Dendritic cell treated with granulocyte-macrophage colony-stimulating factor and Interleukin-4, amounts not matched to agents 40 ng/mL and 50 ng/mL, for 4 days (primary cell): ENCODE measurements around the gene FRMD5.
A peak's percentile ranks its signal among the peaks of the same experiment; 100 is the strongest.

Source experiments
- H3K27ac Mint-ChIP-seq: one replicate; pipeline ENCODE4 v1.8.0; 2022; ENCODE audit warnings: mild to moderate bottlenecking, mixed read lengths
- H3K27me3 Mint-ChIP-seq: one replicate; pipeline ENCODE4 v1.8.0; 2022; ENCODE audit warnings: mild to moderate bottlenecking, mixed read lengths
- H3K36me3 Mint-ChIP-seq: one replicate; pipeline ENCODE4 v1.8.0; 2022; ENCODE audit warnings: low read depth, mixed read lengths
- H3K4me1 Mint-ChIP-seq: one replicate; pipeline ENCODE4 v1.8.0; 2022; ENCODE audit warnings: low read depth, mixed read lengths
- H3K4me3 Mint-ChIP-seq: one replicate; pipeline ENCODE4 v1.8.0; 2022; ENCODE audit warnings: mild to moderate bottlenecking, moderate library complexity, mixed read lengths
- H3K9me3 Mint-ChIP-seq: one replicate; pipeline ENCODE4 v1.8.0; 2022; ENCODE audit warnings: mixed read lengths
- intact Hi-C: fragments of 100-400 bp; cut with micrococcal nuclease; formaldehyde crosslinking; loops from one replicate; pipeline ENCODE4 v1.15.0; 2022

The FRMD5 gene

GRCh38 chr15:44194323-44195150, 534 bp downstream of the FRMD5 start:
- Mint-ChIP-seq H3K9me3 (no peaks in the 10 kb centered on the region), H3K4me1 (peaks cover 19% of the 10 kb centered on the region), H3K4me3 (peak overlapping the region; percentile 83), H3K27me3 (peaks cover 72% of the 10 kb centered on the region), H3K36me3 (no peaks in the 10 kb centered on the region), H3K27ac (no peak overlapping the region)
- intact Hi-C loops, result no loop called here

GRCh38 chr15:44193651-44194322, 1.3 kb downstream of the FRMD5 start:
- Mint-ChIP-seq H3K27ac (no peak overlapping the region), H3K27me3 (peaks cover 75% of the 10 kb centered on the region)
- intact Hi-C loops, result no loop called here

GRCh38 chr15:44188795-44189194, 6.3 kb downstream of the FRMD5 start:
- H3K36me3 Mint-ChIP-seq, result no peaks in the 10 kb centered on the region
- peaks cover 38% of the 10 kb centered on the region for H3K27me3 Mint-ChIP-seq
- peaks cover 3% of the 10 kb centered on the region for H3K4me1 Mint-ChIP-seq
- H3K4me3 Mint-ChIP-seq, result no peak overlapping the region
- intact Hi-C loops, result no loop called here
- H3K9me3 Mint-ChIP-seq, result no peaks in the 10 kb centered on the region
- no peak overlapping the region for H3K27ac Mint-ChIP-seq

More at GRCh38 chr15:44193651-44194322, 1.3 kb downstream of the FRMD5 start:
- Mint-ChIP-seq H3K4me1 (peaks cover 19% of the 10 kb centered on the region), H3K36me3 (no peaks in the 10 kb centered on the region), H3K4me3 (no peak overlapping the region), H3K9me3 (no peaks in the 10 kb centered on the region)

GRCh38 chr15:44186705-44187104, 8.4 kb downstream of the FRMD5 start:
- Mint-ChIP-seq H3K27ac (no peak overlapping the region), H3K4me1 (no peaks in the 10 kb centered on the region), H3K27me3 (peaks cover 26% of the 10 kb centered on the region), H3K4me3 (no peak overlapping the region), H3K36me3 (no peaks in the 10 kb centered on the region), H3K9me3 (no peaks in the 10 kb centered on the region)
- intact Hi-C loops, result no loop called here

- H3K27ac Mint-ChIP-seq, result no peak overlapping the region
- no peaks in the 10 kb centered on the region for H3K9me3 Mint-ChIP-seq
- no peaks in the 10 kb centered on the region for H3K36me3 Mint-ChIP-seq
- H3K4me3 Mint-ChIP-seq, result no peak overlapping the region
- peaks cover 9% of the 10 kb centered on the region for H3K27me3 Mint-ChIP-seq
- no peaks in the 10 kb centered on the region for H3K4me1 Mint-ChIP-seq
- intact Hi-C loops, result no loop called here
These were observed 11.7 kb downstream of the FRMD5 start for GRCh38 chr15:44183363-44183762.

- no peaks in the 10 kb centered on the region for H3K9me3 Mint-ChIP-seq
These were observed 13.7 kb downstream of the FRMD5 start for GRCh38 chr15:44181410-44181809.

GRCh38 chr15:44177139-44177538, 17.9 kb downstream of the FRMD5 start:
- H3K27ac Mint-ChIP-seq, result no peak overlapping the region
- intact Hi-C loops, result no loop called here
- H3K36me3 Mint-ChIP-seq, result no peaks in the 10 kb centered on the region
- H3K4me1 Mint-ChIP-seq, result no peaks in the 10 kb centered on the region
- H3K4me3 Mint-ChIP-seq, result no peak overlapping the region
- H3K27me3 Mint-ChIP-seq, result peaks cover 11% of the 10 kb centered on the region
- no peaks in the 10 kb centered on the region for H3K9me3 Mint-ChIP-seq

More at GRCh38 chr15:44181410-44181809, 13.7 kb downstream of the FRMD5 start:
- intact Hi-C loops, result no loop called here
- no peaks in the 10 kb centered on the region for H3K36me3 Mint-ChIP-seq
- H3K4me1 Mint-ChIP-seq, result no peaks in the 10 kb centered on the region
- H3K4me3 Mint-ChIP-seq, result no peak overlapping the region
- H3K27me3 Mint-ChIP-seq, result peaks cover 3% of the 10 kb centered on the region
- no peak overlapping the region for H3K27ac Mint-ChIP-seq

- Mint-ChIP-seq H3K4me3 (no peak overlapping the region), H3K36me3 (no peaks in the 10 kb centered on the region), H3K4me1 (no peaks in the 10 kb centered on the region), H3K9me3 (no peaks in the 10 kb centered on the region), H3K27ac (no peak overlapping the region), H3K27me3 (peaks cover 13% of the 10 kb centered on the region)
- intact Hi-C loops, result no loop called here
These were observed 21.3 kb downstream of the FRMD5 start for GRCh38 chr15:44173813-44174212.

- intact Hi-C loops, result no loop called here
- Mint-ChIP-seq H3K4me3 (no peak overlapping the region), H3K27me3 (peaks cover 16% of the 10 kb centered on the region), H3K27ac (no peak overlapping the region), H3K9me3 (no peaks in the 10 kb centered on the region), H3K4me1 (no peaks in the 10 kb centered on the region), H3K36me3 (no peaks in the 10 kb centered on the region)
These were observed 31.7 kb downstream of the FRMD5 start for GRCh38 chr15:44163370-44163769.

- Mint-ChIP-seq H3K4me3 (no peak overlapping the region), H3K27ac (no peak overlapping the region), H3K4me1 (no peaks in the 10 kb centered on the region), H3K36me3 (no peaks in the 10 kb centered on the region), H3K27me3 (peaks cover 21% of the 10 kb centered on the region), H3K9me3 (no peaks in the 10 kb centered on the region)
- intact Hi-C loops, result no loop called here
These were observed 34.3 kb downstream of the FRMD5 start for GRCh38 chr15:44160796-44161195.

- H3K27me3 Mint-ChIP-seq, result peaks cover 21% of the 10 kb centered on the region
- intact Hi-C loops, result no loop called here
- no peak overlapping the region for H3K4me3 Mint-ChIP-seq
- H3K4me1 Mint-ChIP-seq, result no peaks in the 10 kb centered on the region
- H3K9me3 Mint-ChIP-seq, result no peaks in the 10 kb centered on the region
- no peaks in the 10 kb centered on the region for H3K36me3 Mint-ChIP-seq
- no peak overlapping the region for H3K27ac Mint-ChIP-seq
These were observed 35.6 kb downstream of the FRMD5 start for GRCh38 chr15:44159492-44159891.

- no peaks in the 10 kb centered on the region for H3K36me3 Mint-ChIP-seq
- intact Hi-C loops, result no loop called here
- H3K4me3 Mint-ChIP-seq, result no peak overlapping the region
- no peak overlapping the region for H3K27ac Mint-ChIP-seq
- H3K9me3 Mint-ChIP-seq, result no peaks in the 10 kb centered on the region
- peaks cover 18% of the 10 kb centered on the region for H3K27me3 Mint-ChIP-seq
- no peaks in the 10 kb centered on the region for H3K4me1 Mint-ChIP-seq
These were observed 37.0 kb downstream of the FRMD5 start for GRCh38 chr15:44158111-44158510.

GRCh38 chr15:44157679-44158078, 37.4 kb downstream of the FRMD5 start:
- intact Hi-C loops, result no loop called here
- Mint-ChIP-seq H3K9me3 (no peaks in the 10 kb centered on the region), H3K4me3 (no peak overlapping the region)

GRCh38 chr15:44153352-44153751, 41.7 kb downstream of the FRMD5 start:
- no peak overlapping the region for H3K27ac Mint-ChIP-seq
- H3K36me3 Mint-ChIP-seq, result no peaks in the 10 kb centered on the region
- intact Hi-C loops, result no loop called here
- H3K9me3 Mint-ChIP-seq, result no peaks in the 10 kb centered on the region
- H3K27me3 Mint-ChIP-seq, result peaks cover 4% of the 10 kb centered on the region
- no peaks in the 10 kb centered on the region for H3K4me1 Mint-ChIP-seq
- H3K4me3 Mint-ChIP-seq, result no peak overlapping the region

More at GRCh38 chr15:44157679-44158078, 37.4 kb downstream of the FRMD5 start:
- Mint-ChIP-seq H3K4me1 (no peaks in the 10 kb centered on the region), H3K36me3 (no peaks in the 10 kb centered on the region), H3K27ac (no peak overlapping the region), H3K27me3 (peaks cover 18% of the 10 kb centered on the region)
